Small intestine (tissue), 7 donors: Measurements from ENCODE around the gene RPS2. TPM values are rescaled to one million over a fixed set of nuclear protein-coding genes. Genes with fewer than 3 reads are reported as not detected.
A peak's percentile ranks its signal among the peaks of the same experiment; 100 is the strongest.

ENCODE experiments used
- DNase-seq, 2 donors: peaks; one replicate each; pipeline versions ENCODE4 v3.0.0 to v3.0.0-alpha.2; 2013
- FAIRE-seq: peaks from 2 replicates; lab custom pipeline; 2012; peaks lifted over from hg19 to GRCh38; lab: Jason Lieb, UNC
- H3K27ac ChIP-seq, 3 donors: one replicate each; pipeline ENCODE4 v1.5.1; 2013; ENCODE audit warnings: low read length in 2 of 3, mild to moderate bottlenecking in 2 of 3, control low read depth in 1 of 3, inconsistent platforms in 1 of 3, low read depth in 1 of 3, moderate library complexity in 1 of 3
- H3K27me3 ChIP-seq, 3 donors: one replicate each; pipeline ENCODE4 v1.6.1; 2013; ENCODE audit warnings: low read length in 3 of 3, inconsistent platforms in 1 of 3; ENCODE audit not compliant: control insufficient read depth in 3 of 3, insufficient read depth in 3 of 3
- H3K36me3 ChIP-seq, 3 donors: one replicate each; pipeline ENCODE4 v1.6.1; 2013; ENCODE audit warnings: low read length in 3 of 3, inconsistent platforms in 1 of 3, low read depth in 1 of 3, mild to moderate bottlenecking in 1 of 3, moderate library complexity in 1 of 3; ENCODE audit not compliant: control insufficient read depth in 3 of 3, insufficient read depth in 2 of 3
- H3K4me1 ChIP-seq, 3 donors: one replicate each; pipeline ENCODE4 v1.6.1; 2013; ENCODE audit warnings: low read length in 2 of 3, inconsistent platforms in 1 of 3, low read depth in 1 of 3, mild to moderate bottlenecking in 1 of 3, moderate library complexity in 1 of 3; ENCODE audit not compliant: control insufficient read depth in 3 of 3, insufficient read depth in 2 of 3
- H3K4me3 ChIP-seq, 3 donors: one replicate each; pipeline ENCODE4 v1.5.1; 2013; ENCODE audit warnings: low read length in 3 of 3, control low read depth in 1 of 3, inconsistent platforms in 1 of 3, low read depth in 1 of 3, mild to moderate bottlenecking in 1 of 3, moderate library complexity in 1 of 3
- H3K9me3 ChIP-seq, 2 donors: one replicate each; pipeline ENCODE4 v1.6.1; 2013; ENCODE audit warnings: low read depth in 1 of 2, low read length in 1 of 2; ENCODE audit not compliant: control insufficient read depth in 2 of 2, insufficient read depth in 1 of 2
- WGBS, 3 donors: extraction: QIAGEN DNeasy Blood & Tissue Kit; methylation state at CpG; one replicate each; pipeline ENCODE4 v1.1.7; 2013; 5-methylcytosine and 5-hydroxymethylcytosine counted together
- polyA plus RNA-seq, 4 donors: library from polyadenylated mRNA; stranded (reverse) in 3 of 4; unstranded in 1 of 4; fragments of 200-250 nt in 3 of 4; fragments of 120-200 nt in 1 of 4; gene quantifications; one replicate each; pipeline versions ENCODE4 v1.2.1 to v1.2.3, GENCODE V29; 2013
- donor health status: healthy with polysubstance abuse.
- donor health status: control.
- donor health status: control.
- donor health status: Bipolar disorder and iron deficiency.
- donor health status: healthy.

The RPS2 gene
- polyA plus RNA-seq, 4 donors, result 1,075 to 4,112 (median 2,558) TPM

DNA sequence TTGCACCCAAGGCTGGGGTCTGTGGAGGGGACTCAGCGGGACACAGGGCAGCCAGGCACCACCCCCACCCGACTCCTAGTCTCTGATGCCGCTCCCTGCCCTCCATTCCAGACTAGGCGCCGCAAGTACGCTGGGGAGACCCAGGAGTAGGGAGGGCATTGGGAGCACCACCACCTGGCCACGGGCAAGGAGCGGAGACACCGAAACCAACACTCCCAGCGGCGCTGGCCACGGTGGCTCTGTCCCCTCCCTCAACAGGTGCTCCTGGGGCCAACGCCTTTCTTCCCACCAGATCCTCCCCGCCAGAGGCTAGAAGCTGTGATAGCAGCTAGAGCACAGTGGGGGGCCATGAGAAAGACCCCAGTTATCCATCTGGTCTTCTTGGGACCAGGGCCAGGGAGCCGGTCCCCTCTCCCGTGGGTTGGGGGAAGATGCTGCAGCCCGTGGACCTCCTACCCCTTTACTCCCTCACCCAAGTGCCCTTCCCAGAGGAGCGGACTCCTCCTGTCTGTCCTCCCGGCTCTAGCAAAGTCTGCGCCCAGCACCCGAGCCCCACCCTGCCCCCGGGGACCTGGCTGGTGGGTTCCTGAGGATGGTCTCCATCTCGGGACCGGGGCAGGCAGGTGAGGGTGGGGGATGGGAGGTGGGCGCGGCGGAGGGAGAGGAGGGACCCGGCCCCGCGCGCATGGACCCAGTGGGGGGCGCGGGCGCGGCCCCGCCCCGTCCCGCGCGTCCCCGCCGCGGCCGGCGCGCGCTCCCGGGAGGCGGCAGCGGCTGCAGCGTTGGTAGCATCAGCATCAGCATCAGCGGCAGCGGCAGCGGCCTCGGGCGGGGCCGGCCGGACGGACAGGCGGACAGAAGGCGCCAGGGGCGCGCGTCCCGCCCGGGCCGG, 24.8 kb upstream of the RPS2 start, which contains the start of gene SYNGR3:
Gene SYNGR3, plus strand, starts transcription at position 762 of the 892 bp plus-strand sequence. CDS start 133 bp downstream, outside the sequence.
- Histone ChIP-seq H3K27ac (peak within 1 kb of the TSS in 1 of 3 donors; percentile 41), H3K27me3 (peaks cover 3 to 35% (median 15%) of the 10 kb centered on the region in 3 donors)

DNA sequence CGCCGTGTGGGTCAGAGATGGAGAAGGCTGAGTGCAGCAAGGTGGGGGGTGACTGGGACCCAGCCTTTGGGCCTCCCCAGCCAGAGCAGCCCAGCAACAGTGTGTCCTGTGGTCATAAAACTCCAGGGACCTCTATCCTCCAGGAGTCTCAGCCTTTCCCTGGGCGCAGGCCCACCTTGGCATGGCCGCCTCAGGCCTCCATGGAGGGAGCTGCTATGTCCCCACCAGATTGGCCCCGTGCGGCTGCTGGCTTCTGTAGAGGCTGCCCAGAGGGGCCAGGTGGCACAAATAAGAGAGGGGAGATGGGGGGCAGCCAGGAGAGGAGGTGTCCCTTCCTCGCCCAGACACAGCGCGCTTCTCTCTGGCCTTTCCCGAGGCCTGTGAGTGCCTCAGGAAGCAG, 22.6 kb upstream of the RPS2 start:
- DNase-seq (no peak), FAIRE-seq (no peak)
- Histone ChIP-seq H3K36me3 (peaks cover 2 to 29% (median 2%) of the 10 kb centered on the region in 3 donors), H3K9me3 (peaks cover 0 to 3% of the 10 kb centered on the region in 2 donors), H3K27me3 (peaks cover 3 to 45% (median 15%) of the 10 kb centered on the region in 3 donors), H3K4me3 (no peak overlapping the region), H3K4me1 (peaks cover 0 to 51% (median 3%) of the 10 kb centered on the region in 3 donors), H3K27ac (no peak overlapping the region)
- 89 to 95% (median 92%) methylated on average over 9 to 10 of the region's 10 CpGs for WGBS, 3 donors

More for the DNA sequence above, 24.8 kb upstream of the RPS2 start, which contains the start of gene SYNGR3:
- peak within 1 kb of the TSS; percentile 22 to 35 (median 23) for H3K4me3 ChIP-seq
- H3K9me3 ChIP-seq, result peaks cover 0 to 7% of the 10 kb centered on the region in 2 donors
- peak; percentile 30 to 36 for DNase-seq
- FAIRE-seq, result no peak
- H3K36me3 ChIP-seq, result peaks cover 2 to 32% (median 2%) of the 10 kb centered on the region in 3 donors
- 5 to 10% (median 5%) methylated on average over 23 to 67 of the region's 67 CpGs for WGBS, 3 donors
- H3K4me1 ChIP-seq, result peaks cover 0 to 40% (median 0%) of the 10 kb centered on the region in 3 donors

DNA sequence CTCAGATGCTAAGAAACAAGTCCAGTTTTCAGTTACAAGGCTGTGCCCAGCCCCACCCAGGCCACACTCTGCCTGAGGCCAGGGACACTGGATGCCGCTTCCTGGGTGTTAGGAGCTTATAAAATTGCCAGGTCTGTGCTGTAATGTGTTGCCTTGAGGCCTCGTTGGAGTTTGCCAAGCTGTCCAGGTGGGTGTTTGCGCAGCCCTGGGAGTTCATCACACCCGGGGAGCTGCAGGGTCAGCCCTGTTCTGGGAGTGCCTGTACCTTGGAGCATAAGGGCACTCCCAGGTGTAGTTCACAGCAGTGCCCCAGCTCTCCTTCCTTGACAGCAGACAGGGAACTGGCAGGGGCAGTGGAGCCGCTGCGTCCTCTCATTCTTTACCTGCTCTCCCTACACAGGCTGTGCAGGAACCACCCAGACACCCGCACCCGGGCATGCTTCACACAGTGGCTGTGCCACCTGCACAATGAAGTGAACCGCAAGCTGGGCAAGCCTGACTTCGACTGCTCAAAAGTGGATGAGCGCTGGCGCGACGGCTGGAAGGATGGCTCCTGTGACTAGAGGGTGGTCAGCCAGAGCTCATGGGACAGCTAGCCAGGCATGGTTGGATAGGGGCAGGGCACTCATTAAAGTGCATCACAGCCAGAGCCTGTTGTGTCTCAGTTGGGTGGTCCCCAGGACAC, 21.0 kb upstream of the RPS2 start:
- DNase-seq (peak; percentile 51 to 90), FAIRE-seq (no peak)
- H3K9me3 ChIP-seq, result no peaks in the 10 kb centered on the region
- WGBS, 3 donors, result 51 to 78% (median 63%) methylated on average over 14 of the region's 14 CpGs
- peak overlapping the region; percentile 29 to 97 (median 82) for H3K27ac ChIP-seq
- H3K36me3 ChIP-seq, result peaks cover 2 to 29% (median 2%) of the 10 kb centered on the region in 3 donors
- H3K4me1 ChIP-seq, result peaks cover 0 to 56% (median 3%) of the 10 kb centered on the region in 3 donors
- H3K27me3 ChIP-seq, result peaks cover 3 to 50% (median 9%) of the 10 kb centered on the region in 3 donors
- H3K4me3 ChIP-seq, result peak overlapping the region in 2 of 3 donors; percentile 48 to 83

DNA sequence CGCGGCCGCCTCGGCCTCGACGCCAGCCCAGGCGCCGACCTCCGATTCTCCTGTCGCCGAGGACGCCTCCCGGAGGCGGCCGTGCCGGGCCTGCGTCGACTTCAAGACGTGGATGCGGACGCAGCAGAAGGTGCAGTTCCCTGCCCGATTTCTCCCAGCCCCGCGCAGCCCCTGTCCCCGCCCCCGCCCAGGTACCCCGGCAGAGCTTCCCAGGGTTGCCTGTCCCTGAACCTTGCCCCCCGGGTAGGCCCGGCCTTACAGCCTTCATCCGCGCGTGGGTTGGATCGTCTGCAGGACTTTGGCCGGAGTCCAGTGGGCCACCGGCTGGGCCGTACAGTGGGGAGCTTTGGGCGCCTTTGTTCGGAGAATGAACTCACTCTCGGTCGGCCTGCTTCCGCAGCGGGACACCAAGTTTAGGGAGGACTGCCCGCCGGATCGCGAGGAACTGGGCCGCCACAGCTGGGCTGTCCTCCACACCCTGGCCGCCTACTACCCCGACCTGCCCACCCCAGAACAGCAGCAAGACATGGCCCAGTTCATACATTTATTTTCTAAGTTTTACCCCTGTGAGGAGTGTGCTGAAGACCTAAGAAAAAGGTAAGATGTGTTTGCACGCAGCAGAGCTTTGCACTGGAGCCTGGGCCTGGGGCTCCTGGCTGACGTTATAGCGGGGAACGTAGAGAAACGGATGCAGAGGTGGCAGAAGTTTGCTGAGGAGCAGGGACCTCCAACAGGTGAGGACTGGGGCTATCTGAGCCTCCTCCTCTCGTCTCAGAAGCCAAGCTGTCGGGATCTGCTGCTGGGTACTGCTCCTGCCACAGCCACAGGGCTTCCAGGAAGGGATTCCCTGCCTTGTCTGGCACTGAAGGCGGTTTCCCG, 20.0 kb upstream of the RPS2 start:
- WGBS, 3 donors, result 5 to 8% (median 8%) methylated on average over 43 to 58 of the region's 58 CpGs
- H3K9me3 ChIP-seq, result no peaks in the 10 kb centered on the region
- H3K4me1 ChIP-seq, result peaks cover 0 to 62% (median 5%) of the 10 kb centered on the region in 3 donors
- peak overlapping the region; percentile 48 to 83 (median 81) for H3K4me3 ChIP-seq
- peak overlapping the region; percentile 29 to 97 (median 82) for H3K27ac ChIP-seq
- H3K36me3 ChIP-seq, result peaks cover 2 to 29% (median 2%) of the 10 kb centered on the region in 3 donors
- H3K27me3 ChIP-seq, result peaks cover 3 to 55% (median 11%) of the 10 kb centered on the region in 3 donors
- FAIRE-seq (no peak), DNase-seq (peak; percentile 78)

DNA sequence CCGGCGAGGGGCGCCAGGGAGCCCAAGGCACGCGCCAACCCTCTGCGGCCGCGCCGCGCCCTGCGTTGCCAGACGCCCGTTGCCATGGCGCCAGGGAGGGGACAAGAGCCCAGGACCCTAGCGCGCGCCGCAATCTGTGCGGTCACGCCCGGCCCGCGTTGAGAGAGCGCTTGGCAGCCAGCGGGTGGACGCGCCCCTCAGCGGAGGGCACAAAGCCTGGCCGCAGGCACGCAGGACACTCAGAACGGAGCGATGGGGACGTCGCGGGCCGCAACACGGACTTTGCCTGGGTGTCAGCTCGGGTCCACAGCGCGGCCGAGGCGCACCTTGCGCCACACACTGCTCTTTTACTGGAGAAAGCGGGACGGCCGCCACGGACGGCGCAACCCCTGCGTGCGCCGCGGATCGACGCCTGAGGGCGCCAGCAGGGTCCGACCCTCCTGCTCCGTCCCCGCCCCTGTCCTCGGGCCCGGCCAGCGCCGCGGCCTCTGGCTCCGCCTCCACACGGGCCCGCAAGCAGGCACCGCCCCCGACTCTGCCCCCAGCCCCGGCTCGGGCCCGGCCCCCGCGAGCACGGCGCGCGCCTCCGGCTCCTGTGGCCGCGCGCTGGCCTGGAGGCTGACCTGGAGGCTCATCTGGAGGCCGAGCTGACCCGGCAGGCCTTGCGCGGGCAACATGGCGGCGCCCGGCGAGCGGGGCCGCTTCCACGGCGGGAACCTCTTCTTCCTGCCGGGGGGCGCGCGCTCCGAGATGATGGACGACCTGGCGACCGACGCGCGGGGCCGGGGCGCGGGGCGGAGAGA, 19.1 kb upstream of the RPS2 start, which contains the start of gene GFER:
Gene GFER, plus strand, starts transcription at position 650 of the 803 bp plus-strand sequence. Its CDS starts 26 bp downstream, at position 676.
- peaks cover 3 to 50% (median 6%) of the 10 kb centered on the region in 3 donors for H3K27me3 ChIP-seq
- H3K9me3 ChIP-seq, result no peaks in the 10 kb centered on the region
- no peak for FAIRE-seq
- peak within 1 kb of the TSS; percentile 82 to 97 (median 85) for H3K27ac ChIP-seq
- H3K4me3 ChIP-seq, result peak within 1 kb of the TSS; percentile 52 to 83 (median 81)
- H3K36me3 ChIP-seq, result peaks cover 2 to 30% (median 2%) of the 10 kb centered on the region in 3 donors
- 0% methylated on average over 64 to 109 of the region's 109 CpGs for WGBS, 3 donors
- DNase-seq, result peak; percentile 90 to 95
- peaks cover 0 to 61% (median 5%) of the 10 kb centered on the region in 3 donors for H3K4me1 ChIP-seq

DNA sequence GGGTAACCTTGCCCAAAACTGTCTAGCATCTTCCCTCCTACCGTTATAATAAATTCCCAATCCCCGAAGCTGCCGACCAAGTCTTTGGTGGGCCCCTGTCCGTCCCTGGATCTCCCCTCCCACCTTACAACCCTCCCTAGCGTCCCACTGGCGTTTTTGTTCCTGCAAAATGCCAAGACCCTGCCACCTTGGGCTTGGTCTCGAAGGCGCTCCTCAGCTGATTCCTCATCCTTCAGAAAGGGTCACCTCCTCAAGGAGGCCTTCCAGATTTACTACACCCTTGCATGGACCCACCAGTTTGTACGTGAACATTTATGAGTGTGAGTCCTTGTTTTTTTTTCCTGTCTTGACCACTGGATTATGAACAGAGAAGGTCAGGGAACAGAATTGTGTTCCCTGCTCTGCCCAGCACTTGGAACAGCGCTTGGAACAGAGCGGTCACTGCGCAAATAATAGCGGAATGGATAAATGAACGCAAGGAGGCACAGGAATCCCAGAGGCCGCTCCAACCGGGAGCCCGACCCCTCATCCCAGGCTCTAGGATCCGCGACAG, 18.4 kb upstream of the RPS2 start:
- H3K4me1 ChIP-seq, result peaks cover 0 to 67% (median 5%) of the 10 kb centered on the region in 3 donors
- no peaks in the 10 kb centered on the region for H3K9me3 ChIP-seq
- no peak for DNase-seq
- WGBS, 3 donors, result 29 to 38% (median 36%) methylated on average over 19 of the region's 19 CpGs
- peaks cover 0 to 43% (median 5%) of the 10 kb centered on the region in 3 donors for H3K27me3 ChIP-seq
- FAIRE-seq, result no peak
- peak overlapping the region in 1 of 3 donors; percentile 83 for H3K4me3 ChIP-seq
- H3K27ac ChIP-seq, result peak overlapping the region in 2 of 3 donors; percentile 82 to 90
- H3K36me3 ChIP-seq, result peaks cover 2 to 37% (median 2%) of the 10 kb centered on the region in 3 donors
